ENCODE results near the gene ANXA1.
"Not testable (repeated sequence)": the region's sequence is repeated elsewhere in the genome, so short reads cannot be mapped to it uniquely, and the experiment has no call there.

DNA sequence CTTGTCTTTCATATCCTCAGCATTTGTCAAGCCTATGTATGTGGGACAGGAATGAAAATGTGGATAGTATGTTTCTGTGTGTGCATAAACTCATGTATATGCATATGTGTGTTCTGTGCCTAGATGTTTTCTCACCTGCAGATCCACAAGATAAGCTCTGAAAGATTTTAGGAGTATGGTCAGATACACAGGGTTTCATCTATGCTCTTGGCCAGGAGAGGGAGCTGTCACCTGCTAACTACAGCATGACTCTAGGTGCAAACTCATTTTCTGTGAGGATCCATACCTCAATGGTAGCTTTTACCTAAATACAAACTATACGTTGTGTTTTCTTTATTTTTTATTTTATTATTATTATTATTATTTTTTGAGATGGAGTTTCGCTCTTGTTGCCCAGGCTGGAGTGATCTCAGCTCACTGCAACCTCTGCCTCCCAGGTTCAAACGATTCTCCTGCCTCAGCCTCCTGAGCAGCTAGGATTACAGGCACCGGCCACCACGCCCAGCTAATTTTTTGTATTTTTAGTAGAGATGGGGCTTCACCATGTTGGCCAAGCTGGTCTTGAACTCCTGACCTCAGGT lies 44.1 kb upstream of the ANXA1 start:
- not testable (repeated sequence) for TF ChIP-seq TAF1, POLR2AphosphoS5, POLR2A, SPI1, POU2F2 (IDR thresholded peaks at IDR 0.05; ENCODE audit: low read depth, low read length)

Measured in GM12891 (cell line).